Measurements from ENCODE around the gene SHISA4. TPM values are rescaled to one million over a fixed set of nuclear protein-coding genes. Genes with fewer than 3 reads are reported as not detected.

SHISA4 gene
- total RNA-seq, 1 experiment from 2014 or later: 9.9 TPM

DNA sequence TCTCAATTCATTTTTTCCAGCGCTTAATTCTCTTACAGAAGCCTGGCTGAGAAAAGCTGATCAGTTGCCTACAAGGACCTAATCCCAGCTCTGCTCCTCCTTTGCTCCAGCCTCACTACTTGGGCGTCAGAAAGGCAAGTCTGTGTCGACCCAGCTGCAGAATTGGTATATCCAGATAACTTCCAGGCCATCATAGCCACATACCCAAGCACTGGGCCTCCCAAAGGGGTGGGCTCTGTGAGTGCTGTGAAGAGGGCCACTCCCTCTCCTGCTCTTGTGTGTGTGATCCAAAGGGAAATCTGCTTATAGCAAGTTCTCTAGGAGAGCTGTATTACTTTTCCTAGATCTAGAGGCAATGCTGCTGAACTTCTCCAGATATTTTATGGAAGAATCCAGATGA lies 39.6 kb downstream of the SHISA4 start:
- Mint-ChIP-seq H3K36me3 (ENCODE audit: insufficient read depth, unreplicated experiment) (no peaks in the 10 kb centered on the region), H3K27ac (ENCODE audit: unreplicated experiment) (no peak overlapping the region), H3K9me3 (ENCODE audit: low read depth, unreplicated experiment) (no peaks in the 10 kb centered on the region), H3K4me1 (ENCODE audit: low read depth, unreplicated experiment) (peaks cover 9% of the 10 kb centered on the region), H3K4me3 (ENCODE audit: low read depth, unreplicated experiment) (no peak overlapping the region), H3K27me3 (ENCODE audit: unreplicated experiment) (no peaks in the 10 kb centered on the region)
- intact Hi-C loops (cut with micrococcal nuclease; ENCODE audit: unreplicated experiment): no loop called here
- DNase-seq: no peak
- no peak for TF ChIP-seq CTCF (IDR thresholded peaks at IDR 0.05; ENCODE audit: unreplicated experiment)
- CTCF ChIA-PET: no interaction called here
- no TSS peak for BruUV-seq (replicated peaks)

DNA sequence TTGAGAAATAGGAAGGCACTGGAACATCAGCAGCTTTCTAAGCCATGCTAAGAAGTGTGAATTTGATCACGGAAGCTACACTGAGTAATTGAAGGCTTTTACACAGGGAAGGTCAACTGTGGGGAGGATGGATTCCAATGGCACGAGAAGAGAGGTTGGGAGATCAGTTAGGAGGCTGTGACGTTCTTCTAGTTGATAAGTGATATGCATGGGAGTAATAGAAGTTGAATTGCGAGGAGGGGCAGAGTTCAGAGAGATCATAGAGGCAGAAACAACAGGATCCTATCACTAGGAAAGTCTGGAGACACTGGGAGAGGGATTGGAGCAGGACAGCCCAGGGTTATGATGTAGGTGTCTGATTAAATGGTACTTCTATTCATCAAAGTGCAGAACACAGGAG lies 41.4 kb downstream of the SHISA4 start:
- Mint-ChIP-seq H3K9me3 (ENCODE audit: low read depth, unreplicated experiment) (no peaks in the 10 kb centered on the region), H3K27me3 (ENCODE audit: unreplicated experiment) (peaks cover 14% of the 10 kb centered on the region), H3K4me1 (ENCODE audit: low read depth, unreplicated experiment) (peaks cover 8% of the 10 kb centered on the region), H3K36me3 (ENCODE audit: insufficient read depth, unreplicated experiment) (no peaks in the 10 kb centered on the region), H3K4me3 (ENCODE audit: low read depth, unreplicated experiment) (no peak overlapping the region), H3K27ac (ENCODE audit: unreplicated experiment) (no peak overlapping the region)
- BruUV-seq (replicated peaks): no TSS peak
- intact Hi-C loops (cut with micrococcal nuclease; ENCODE audit: unreplicated experiment): no loop called here
- CTCF ChIA-PET: no interaction called here
- no peak for TF ChIP-seq CTCF (IDR thresholded peaks at IDR 0.05; ENCODE audit: unreplicated experiment)
- no peak for DNase-seq

GRCh38 chr1:201930803-201931202 lies 42.1 kb downstream of the SHISA4 start:
- BruUV-seq (replicated peaks): no TSS peak

GRCh38 chr1:201933840-201934430 lies 45.2 kb downstream of the SHISA4 start:
- H3K36me3 Mint-ChIP-seq (ENCODE audit: insufficient read depth, unreplicated experiment): no peaks in the 10 kb centered on the region
- peaks cover 8% of the 10 kb centered on the region for H3K4me1 Mint-ChIP-seq (ENCODE audit: low read depth, unreplicated experiment)
- no TSS peak for BruUV-seq (replicated peaks)
- TF ChIP-seq CTCF (IDR thresholded peaks at IDR 0.05; ENCODE audit: unreplicated experiment): no peak
- intact Hi-C loops (cut with micrococcal nuclease; ENCODE audit: unreplicated experiment): no loop called here
- H3K27ac Mint-ChIP-seq (ENCODE audit: unreplicated experiment): no peak overlapping the region
- no peak overlapping the region for H3K4me3 Mint-ChIP-seq (ENCODE audit: low read depth, unreplicated experiment)
- H3K27me3 Mint-ChIP-seq (ENCODE audit: unreplicated experiment): peaks cover 29% of the 10 kb centered on the region
- CTCF ChIA-PET: no interaction called here
- no peaks in the 10 kb centered on the region for H3K9me3 Mint-ChIP-seq (ENCODE audit: low read depth, unreplicated experiment)
- no peak for DNase-seq

More at GRCh38 chr1:201930803-201931202, 42.1 kb downstream of the SHISA4 start:
- Mint-ChIP-seq H3K9me3 (ENCODE audit: low read depth, unreplicated experiment) (no peaks in the 10 kb centered on the region), H3K4me1 (ENCODE audit: low read depth, unreplicated experiment) (peaks cover 8% of the 10 kb centered on the region), H3K27ac (ENCODE audit: unreplicated experiment) (no peak overlapping the region), H3K36me3 (ENCODE audit: insufficient read depth, unreplicated experiment) (no peaks in the 10 kb centered on the region), H3K27me3 (ENCODE audit: unreplicated experiment) (peaks cover 19% of the 10 kb centered on the region), H3K4me3 (ENCODE audit: low read depth, unreplicated experiment) (no peak overlapping the region)
- intact Hi-C loops (cut with micrococcal nuclease; ENCODE audit: unreplicated experiment): no loop called here
- no peak for TF ChIP-seq CTCF (IDR thresholded peaks at IDR 0.05; ENCODE audit: unreplicated experiment)
- no peak for DNase-seq
- CTCF ChIA-PET: interaction anchor here (0.6 kb wide), 1 partner anchor 410 kb away, joined by 3 read pairs; no protein-coding TSS in a partner anchor
